Epithelial cell of esophagus (primary cell): ENCODE results near the gene C5.

ENCODE experiments used
- DNase-seq: peaks from one replicate; pipeline ENCODE4 v3.0.0; 2010; ENCODE audit warnings: low read depth
- H3K4me3 ChIP-seq: 2 replicates; pipeline ENCODE4 v1.5.1; 2011; ENCODE audit warnings: mild to moderate bottlenecking, low read length, control low read depth
- TF ChIP-seq, protein P1 (sequence below): IDR thresholded peaks from 2 replicates; pipeline ENCODE4 v1.5.1; 2011; ENCODE audit warnings: low read depth, mild to moderate bottlenecking, low read length, control low read depth, inconsistent platforms; ENCODE audit not compliant: insufficient read depth; ENCODE audit errors: missing control alignments

C5 gene

DNA sequence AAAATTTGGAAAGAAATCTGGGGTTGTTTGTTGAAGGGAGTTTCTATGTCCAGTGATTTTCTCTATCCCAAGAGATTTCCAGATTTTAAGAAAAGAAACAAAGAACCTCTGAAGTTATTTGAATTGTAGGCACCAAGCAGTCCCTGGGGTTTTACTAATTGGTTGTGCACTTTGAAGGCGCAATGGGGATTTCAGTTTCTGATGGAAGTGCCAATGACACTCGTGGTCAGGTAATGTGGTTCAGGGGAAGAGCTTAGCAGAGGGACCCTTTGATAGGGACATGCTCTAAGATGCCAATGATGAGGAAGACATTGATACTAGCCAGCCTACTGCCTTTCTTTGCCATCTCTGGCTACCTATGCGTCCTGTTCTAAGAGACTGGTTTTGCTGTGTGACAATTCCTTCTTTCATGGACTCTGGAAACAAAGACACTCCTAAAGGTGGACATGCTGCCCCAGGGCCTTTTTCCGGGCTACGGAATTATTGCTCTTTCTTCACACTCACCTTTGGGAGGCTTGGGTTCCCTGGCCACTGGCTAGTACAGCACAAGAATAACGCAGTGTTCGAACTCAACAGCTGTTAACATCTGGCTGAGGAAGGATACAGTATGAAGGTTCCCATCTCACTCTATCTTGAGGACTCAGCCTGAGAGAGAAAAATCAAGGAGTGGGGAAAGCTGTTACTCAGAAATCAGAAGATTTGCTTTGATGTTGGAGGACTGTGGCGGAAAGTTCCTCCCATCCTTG lies 116.6 kb downstream of the C5 start:
- DNase-seq = no peak
- TF ChIP-seq, protein P1, sequence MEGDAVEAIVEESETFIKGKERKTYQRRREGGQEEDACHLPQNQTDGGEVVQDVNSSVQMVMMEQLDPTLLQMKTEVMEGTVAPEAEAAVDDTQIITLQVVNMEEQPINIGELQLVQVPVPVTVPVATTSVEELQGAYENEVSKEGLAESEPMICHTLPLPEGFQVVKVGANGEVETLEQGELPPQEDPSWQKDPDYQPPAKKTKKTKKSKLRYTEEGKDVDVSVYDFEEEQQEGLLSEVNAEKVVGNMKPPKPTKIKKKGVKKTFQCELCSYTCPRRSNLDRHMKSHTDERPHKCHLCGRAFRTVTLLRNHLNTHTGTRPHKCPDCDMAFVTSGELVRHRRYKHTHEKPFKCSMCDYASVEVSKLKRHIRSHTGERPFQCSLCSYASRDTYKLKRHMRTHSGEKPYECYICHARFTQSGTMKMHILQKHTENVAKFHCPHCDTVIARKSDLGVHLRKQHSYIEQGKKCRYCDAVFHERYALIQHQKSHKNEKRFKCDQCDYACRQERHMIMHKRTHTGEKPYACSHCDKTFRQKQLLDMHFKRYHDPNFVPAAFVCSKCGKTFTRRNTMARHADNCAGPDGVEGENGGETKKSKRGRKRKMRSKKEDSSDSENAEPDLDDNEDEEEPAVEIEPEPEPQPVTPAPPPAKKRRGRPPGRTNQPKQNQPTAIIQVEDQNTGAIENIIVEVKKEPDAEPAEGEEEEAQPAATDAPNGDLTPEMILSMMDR = no peak
- H3K4me3 ChIP-seq = no peak overlapping the region

DNA sequence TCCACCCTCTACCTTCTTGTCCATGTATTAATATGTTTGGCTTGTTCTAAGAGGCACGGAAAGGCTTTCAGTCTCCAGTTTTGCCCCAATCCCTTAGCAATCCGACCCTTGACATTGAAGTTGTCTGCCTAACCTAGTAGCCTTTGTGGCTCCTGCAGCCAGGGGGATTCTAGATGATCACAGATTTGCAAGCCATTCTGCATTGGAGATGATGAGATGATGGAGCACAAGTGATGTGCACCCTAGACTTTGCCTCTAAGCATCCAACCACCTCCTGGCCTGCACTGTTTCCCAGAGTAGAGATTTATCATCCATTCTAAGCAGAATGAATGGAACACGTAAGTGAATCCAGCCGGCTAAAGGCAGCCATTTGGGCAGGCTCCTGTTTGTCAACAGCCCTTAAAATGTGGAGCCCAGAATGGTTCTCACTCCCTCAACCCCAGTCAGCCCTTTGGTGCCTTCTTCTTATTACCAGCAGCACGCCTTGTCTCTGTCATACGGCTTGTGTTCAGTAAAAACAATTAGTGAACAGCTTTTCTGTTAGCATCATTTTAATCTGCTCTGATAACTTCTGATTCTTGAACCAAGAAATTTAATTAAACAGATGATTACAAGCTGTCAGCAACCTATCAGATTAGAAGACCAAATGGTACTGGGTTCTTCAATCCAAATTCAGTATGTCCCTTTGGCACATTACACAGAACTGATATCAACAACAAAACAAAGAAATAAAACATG lies 117.8 kb downstream of the C5 start:
- no peak for DNase-seq
- TF ChIP-seq, protein P1 = no peak
- no peak overlapping the region for H3K4me3 ChIP-seq

DNA sequence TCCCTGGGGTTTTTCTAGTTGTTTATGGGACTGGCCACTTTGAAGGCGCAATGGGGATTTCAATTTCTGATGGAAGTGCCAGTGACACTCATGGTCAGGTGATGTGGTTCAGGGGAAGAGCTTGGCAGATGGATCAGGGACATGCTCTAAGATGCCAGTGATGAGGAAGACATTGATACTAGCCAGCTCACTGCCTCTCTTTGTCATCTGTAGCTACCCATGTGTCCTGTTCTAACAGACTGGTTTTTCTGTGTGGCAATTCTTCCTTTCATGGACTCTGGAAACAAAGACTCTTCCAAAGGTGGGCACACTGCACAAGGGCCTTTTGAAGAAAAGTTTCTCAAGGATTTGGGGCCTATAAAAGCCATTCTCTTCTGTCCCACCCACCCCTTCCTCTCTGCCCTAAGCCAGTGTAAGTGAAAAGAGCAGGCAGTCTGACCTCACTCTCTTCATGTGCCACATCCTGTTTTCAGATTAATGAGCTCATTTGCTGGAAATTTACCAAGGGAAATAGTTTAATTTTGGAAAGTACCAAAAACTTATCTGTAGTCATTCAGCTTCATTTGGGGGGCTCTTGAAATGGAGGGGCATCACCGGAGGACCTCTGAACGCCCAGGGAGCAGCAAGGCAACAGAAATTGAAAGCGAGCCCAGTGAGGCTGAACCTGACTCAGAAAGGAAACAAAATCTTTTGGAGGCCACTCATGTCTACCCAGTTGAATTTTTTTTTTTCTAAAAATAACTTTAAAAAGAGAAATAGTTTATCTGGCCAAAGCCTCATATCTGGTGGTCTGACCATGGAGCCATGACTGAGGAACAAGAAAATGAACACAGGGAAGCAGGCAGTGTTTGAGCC lies 118.6 kb downstream of the C5 start:
- TF ChIP-seq, protein P1 = no peak
- peak; percentile 70 for DNase-seq
- no peak overlapping the region for H3K4me3 ChIP-seq

DNA sequence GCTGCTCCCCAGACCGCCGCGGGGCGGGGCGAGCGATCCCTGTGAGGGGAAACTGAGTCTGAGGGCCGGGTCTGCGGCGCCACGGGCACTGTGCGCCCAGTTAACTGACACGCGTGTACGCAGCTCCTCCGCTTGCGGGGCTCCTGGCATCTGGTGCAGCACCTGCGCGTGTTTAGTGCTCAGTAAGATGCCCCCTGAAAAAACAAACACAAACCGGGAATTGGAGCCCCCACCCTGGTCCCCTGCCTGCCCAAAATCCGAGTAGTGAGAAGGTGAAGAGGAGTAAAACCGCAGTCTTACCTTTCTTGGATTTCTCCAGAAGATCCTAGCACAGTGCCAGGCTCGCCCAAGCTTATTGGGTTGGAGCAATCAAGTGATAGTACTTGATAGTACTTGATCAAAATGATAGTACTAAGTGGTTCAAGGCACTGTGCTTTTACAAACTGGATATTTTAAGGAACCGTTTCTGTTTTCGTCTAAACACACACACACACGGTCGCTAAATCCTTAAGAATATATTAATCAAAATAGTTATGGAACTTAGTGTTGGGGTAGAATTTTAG lies 120.8 kb downstream of the C5 start:
- TF ChIP-seq, protein P1 = no peak
- no peak for DNase-seq
- peak overlapping the region; percentile 46 for H3K4me3 ChIP-seq

DNA sequence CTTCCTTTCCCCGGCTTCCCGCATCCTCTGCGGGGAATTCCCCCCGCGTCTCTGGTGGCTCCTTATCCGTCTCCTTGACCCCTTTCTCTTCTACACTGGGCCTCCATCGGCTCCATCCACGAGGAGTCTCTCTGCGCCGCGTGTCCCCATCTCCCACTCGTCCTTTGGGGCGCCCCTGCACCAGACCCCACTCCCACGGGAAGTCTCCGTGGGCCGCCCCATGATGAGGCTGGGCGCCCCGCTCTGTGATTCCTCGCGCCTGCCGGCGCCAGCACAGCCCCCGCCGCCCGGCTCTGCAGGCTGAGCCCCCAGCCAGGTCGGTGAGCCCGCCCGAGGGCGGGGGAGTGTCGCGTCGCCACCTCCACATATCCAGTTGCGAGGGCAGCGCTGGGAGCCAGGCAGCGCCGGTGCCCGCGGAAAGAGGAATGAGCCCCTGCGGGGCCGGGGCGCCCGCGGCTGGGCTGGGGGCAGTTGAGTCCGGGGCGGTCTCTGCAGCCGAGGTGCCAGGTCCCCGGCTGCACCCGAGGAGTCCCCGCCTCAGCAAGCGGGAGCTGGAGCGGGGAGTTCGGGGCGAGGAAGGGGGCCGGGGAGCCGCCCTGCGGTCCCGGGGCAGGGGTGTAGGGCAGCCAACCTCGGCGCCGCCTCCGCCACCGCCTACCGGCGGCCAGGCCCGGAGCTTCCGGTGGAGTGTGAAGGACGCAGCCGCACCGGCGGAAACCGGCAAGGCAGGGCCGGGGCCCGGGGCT lies 121.4 kb downstream of the C5 start:
- TF ChIP-seq, protein P1 = no peak
- peak overlapping the region; percentile 46 for H3K4me3 ChIP-seq
- peak; percentile 52 for DNase-seq

DNA sequence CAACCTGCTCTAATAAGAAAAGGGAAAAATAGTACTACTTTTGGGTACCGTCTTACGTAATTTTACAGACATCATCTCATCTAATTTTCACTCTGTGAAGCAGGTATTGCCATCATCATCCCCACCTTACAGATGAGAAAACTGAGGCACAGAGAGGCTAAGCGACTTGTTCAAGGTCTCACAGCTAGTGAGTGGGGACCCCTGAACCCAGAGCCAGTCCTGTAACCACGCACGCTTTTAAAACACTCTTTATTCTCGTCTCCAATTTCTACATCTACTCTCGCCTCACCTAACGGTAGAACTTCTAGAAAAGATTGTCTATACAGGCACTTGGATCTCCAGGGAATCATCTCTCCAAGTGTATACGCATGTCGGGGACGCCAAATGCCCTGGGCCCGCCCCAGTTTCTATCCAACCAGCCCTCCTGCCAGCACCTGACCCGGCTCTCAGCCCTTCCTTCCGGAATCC lies 122.0 kb downstream of the C5 start:
- peak overlapping the region; percentile 46 for H3K4me3 ChIP-seq
- TF ChIP-seq, protein P1 = no peak
- DNase-seq = no peak
